IPS-18c (cell line): Measurements from ENCODE around the gene CYSLTR2.

Experiments
- H3K4me3 ChIP-seq: 2 replicates; pipeline ENCODE4 v1.7.0; 2013; ENCODE audit warnings: low read depth, mild to moderate bottlenecking, low read length, moderate library complexity; ENCODE audit not compliant: insufficient read depth
- H3K9me3 ChIP-seq: one replicate; pipeline ENCODE4 v1.6.1; 2013; ENCODE audit warnings: mild to moderate bottlenecking, low read length, moderate library complexity; ENCODE audit not compliant: control insufficient read depth, insufficient read depth

CYSLTR2 gene

GRCh38 chr13:48723168-48723567 lies 69.4 kb downstream of the CYSLTR2 start:
- Histone ChIP-seq H3K9me3 (no peaks in the 10 kb centered on the region), H3K4me3 (no peak overlapping the region)

- H3K4me3 ChIP-seq, result no peak overlapping the region
- H3K9me3 ChIP-seq, result no peaks in the 10 kb centered on the region
Observed at GRCh38 chr13:48725271-48725670, 71.5 kb downstream of the CYSLTR2 start.

- Histone ChIP-seq H3K9me3 (no peaks in the 10 kb centered on the region), H3K4me3 (no peak overlapping the region)
Observed at GRCh38 chr13:48726711-48727110, 73.0 kb downstream of the CYSLTR2 start.

GRCh38 chr13:48727241-48728011 lies 73.7 kb downstream of the CYSLTR2 start:
- Histone ChIP-seq H3K4me3 (no peak overlapping the region), H3K9me3 (no peaks in the 10 kb centered on the region)

- H3K4me3 ChIP-seq, result no peak overlapping the region
- H3K9me3 ChIP-seq, result no peaks in the 10 kb centered on the region
Observed at GRCh38 chr13:48728226-48728625, 74.5 kb downstream of the CYSLTR2 start.

- no peaks in the 10 kb centered on the region for H3K9me3 ChIP-seq
Observed at GRCh38 chr13:48728876-48729275, 75.1 kb downstream of the CYSLTR2 start.

GRCh38 chr13:48729856-48730255 lies 76.1 kb downstream of the CYSLTR2 start:
- Histone ChIP-seq H3K4me3 (no peak overlapping the region), H3K9me3 (no peaks in the 10 kb centered on the region)

More at GRCh38 chr13:48728876-48729275, 75.1 kb downstream of the CYSLTR2 start:
- no peak overlapping the region for H3K4me3 ChIP-seq

- Histone ChIP-seq H3K4me3 (no peak overlapping the region), H3K9me3 (no peaks in the 10 kb centered on the region)
Observed at GRCh38 chr13:48731001-48731658, 77.4 kb downstream of the CYSLTR2 start.

- H3K4me3 ChIP-seq, result no peak overlapping the region
- H3K9me3 ChIP-seq, result no peaks in the 10 kb centered on the region
Observed at GRCh38 chr13:48731957-48732569, 78.3 kb downstream of the CYSLTR2 start.

- H3K9me3 ChIP-seq, result no peaks in the 10 kb centered on the region
- H3K4me3 ChIP-seq, result no peak overlapping the region
Observed at GRCh38 chr13:48733739-48734335, 80.1 kb downstream of the CYSLTR2 start.

- no peaks in the 10 kb centered on the region for H3K9me3 ChIP-seq
- no peak overlapping the region for H3K4me3 ChIP-seq
Observed at GRCh38 chr13:48735571-48735970, 81.8 kb downstream of the CYSLTR2 start.

- Histone ChIP-seq H3K4me3 (no peak overlapping the region), H3K9me3 (no peaks in the 10 kb centered on the region)
Observed at GRCh38 chr13:48737689-48738088, 84.0 kb downstream of the CYSLTR2 start.

- Histone ChIP-seq H3K4me3 (no peak overlapping the region), H3K9me3 (no peaks in the 10 kb centered on the region)
Observed at GRCh38 chr13:48738311-48738710, 84.6 kb downstream of the CYSLTR2 start.

GRCh38 chr13:48739386-48739964 lies 85.7 kb downstream of the CYSLTR2 start:
- H3K9me3 ChIP-seq, result no peaks in the 10 kb centered on the region
- H3K4me3 ChIP-seq, result no peak overlapping the region

- no peak overlapping the region for H3K4me3 ChIP-seq
- no peaks in the 10 kb centered on the region for H3K9me3 ChIP-seq
Observed at GRCh38 chr13:48741377-48741776, 87.6 kb downstream of the CYSLTR2 start.

GRCh38 chr13:48746821-48747220 lies 93.1 kb downstream of the CYSLTR2 start:
- H3K9me3 ChIP-seq, result no peaks in the 10 kb centered on the region

GRCh38 chr13:48748681-48749080 lies 95.0 kb downstream of the CYSLTR2 start:
- Histone ChIP-seq H3K9me3 (no peaks in the 10 kb centered on the region), H3K4me3 (no peak overlapping the region)

More at GRCh38 chr13:48746821-48747220, 93.1 kb downstream of the CYSLTR2 start:
- H3K4me3 ChIP-seq, result no peak overlapping the region
